Activated B cell treated with CpG ODN at 0.5 μM for 24 hours (primary cell): ENCODE results near the gene MANSC1. TPM values are rescaled to one million over a fixed set of nuclear protein-coding genes. Genes with fewer than 3 reads are reported as not detected.

ENCODE experiments used
- ATAC-seq: fragments of 200-7000 bp; cut with Tn5 transposase; one replicate; pipeline ENCODE4 v1.10.0; 2021; ENCODE audit warnings: low read depth, mild to moderate bottlenecking, moderate library complexity
- CTCF ChIA-PET: fragments of 350-600 bp; sonication (Branson Sonifier 250); formaldehyde crosslinking; loops from one replicate; lab custom pipeline; 2021; ENCODE audit warnings: antibody characterized with exemption; lab: Charles Lee
- POLR2A ChIA-PET: fragments of 350-600 bp; sonication (Branson Sonifier 250); formaldehyde crosslinking; loops from one replicate; lab custom pipeline; 2021; ENCODE audit warnings: antibody characterized with exemption; lab: Charles Lee
- DNase-seq: peaks from one replicate; pipeline ENCODE4 v3.0.0; 2022
- H3K27ac Mint-ChIP-seq: one replicate; pipeline ENCODE4 v1.8.0; 2020; ENCODE audit warnings: mixed read lengths
- H3K27me3 Mint-ChIP-seq: one replicate; pipeline ENCODE4 v1.8.0; 2021; ENCODE audit warnings: mixed read lengths
- H3K36me3 Mint-ChIP-seq: one replicate; pipeline ENCODE4 v1.8.0; 2021; ENCODE audit warnings: low read depth, mixed read lengths
- H3K4me1 Mint-ChIP-seq: one replicate; pipeline ENCODE4 v1.8.0; 2021; ENCODE audit warnings: mixed read lengths
- H3K4me3 Mint-ChIP-seq: one replicate; pipeline ENCODE4 v1.8.0; 2020; ENCODE audit warnings: mild to moderate bottlenecking, mixed read lengths
- H3K9me3 Mint-ChIP-seq: one replicate; pipeline ENCODE4 v1.8.0; 2020; ENCODE audit warnings: mixed read lengths
- intact Hi-C: fragments of 100-400 bp; cut with micrococcal nuclease; formaldehyde crosslinking; loops from one replicate; pipeline ENCODE4 v1.15.1; 2024
- total RNA-seq: library from RNA; stranded (reverse); gene quantifications from 2 replicates; pipeline ENCODE4 v1.2.3, GENCODE V29; 2022
- TF ChIP-seq, protein P1 (sequence below): fragments of 200-600 bp; IDR thresholded peaks from one replicate; pipeline ENCODE4 v1.8.0; 2022; ENCODE audit warnings: antibody characterized with exemption, mild to moderate bottlenecking

MANSC1 gene
- total RNA-seq, 1 donor from 2014 or later, result 0.86 TPM

GRCh38 chr12:12396694-12397093 lies 46.7 kb upstream of the MANSC1 start:
- peaks cover 24% of the 10 kb centered on the region for H3K36me3 Mint-ChIP-seq
- no peak overlapping the region for H3K4me3 Mint-ChIP-seq
- CTCF ChIA-PET, result no interaction called here
- POLR2A ChIA-PET, result no interaction called here
- no peaks in the 10 kb centered on the region for H3K27me3 Mint-ChIP-seq
- TF ChIP-seq, protein P1, sequence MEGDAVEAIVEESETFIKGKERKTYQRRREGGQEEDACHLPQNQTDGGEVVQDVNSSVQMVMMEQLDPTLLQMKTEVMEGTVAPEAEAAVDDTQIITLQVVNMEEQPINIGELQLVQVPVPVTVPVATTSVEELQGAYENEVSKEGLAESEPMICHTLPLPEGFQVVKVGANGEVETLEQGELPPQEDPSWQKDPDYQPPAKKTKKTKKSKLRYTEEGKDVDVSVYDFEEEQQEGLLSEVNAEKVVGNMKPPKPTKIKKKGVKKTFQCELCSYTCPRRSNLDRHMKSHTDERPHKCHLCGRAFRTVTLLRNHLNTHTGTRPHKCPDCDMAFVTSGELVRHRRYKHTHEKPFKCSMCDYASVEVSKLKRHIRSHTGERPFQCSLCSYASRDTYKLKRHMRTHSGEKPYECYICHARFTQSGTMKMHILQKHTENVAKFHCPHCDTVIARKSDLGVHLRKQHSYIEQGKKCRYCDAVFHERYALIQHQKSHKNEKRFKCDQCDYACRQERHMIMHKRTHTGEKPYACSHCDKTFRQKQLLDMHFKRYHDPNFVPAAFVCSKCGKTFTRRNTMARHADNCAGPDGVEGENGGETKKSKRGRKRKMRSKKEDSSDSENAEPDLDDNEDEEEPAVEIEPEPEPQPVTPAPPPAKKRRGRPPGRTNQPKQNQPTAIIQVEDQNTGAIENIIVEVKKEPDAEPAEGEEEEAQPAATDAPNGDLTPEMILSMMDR, result no peak
- DNase-seq (no peak), ATAC-seq (no peak)
- H3K9me3 Mint-ChIP-seq, result peaks cover 7% of the 10 kb centered on the region
- intact Hi-C loops, result no loop called here
- no peaks in the 10 kb centered on the region for H3K4me1 Mint-ChIP-seq
- no peak overlapping the region for H3K27ac Mint-ChIP-seq

DNA sequence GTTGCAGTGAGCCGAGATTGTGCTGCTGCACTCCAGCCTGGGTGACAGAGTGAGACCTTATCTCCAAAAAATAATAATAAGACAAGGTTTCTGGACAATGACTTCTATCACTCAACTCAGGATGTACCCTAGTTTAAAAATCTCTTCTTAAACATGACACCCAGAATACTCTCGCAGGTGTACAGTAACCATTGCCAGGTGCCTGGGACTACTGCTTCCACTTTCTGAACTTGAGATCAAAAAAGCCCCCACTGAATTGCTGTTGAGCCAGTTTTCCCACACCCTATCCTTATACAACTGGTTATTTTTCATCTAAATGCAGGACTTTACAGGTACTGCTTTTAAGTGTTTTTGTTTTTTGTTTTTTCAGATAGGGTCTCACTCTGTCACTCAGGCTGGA lies 43.1 kb upstream of the MANSC1 start:
- TF ChIP-seq, protein P1, result no peak
- Mint-ChIP-seq H3K27ac (no peak overlapping the region), H3K4me3 (no peak overlapping the region), H3K9me3 (no peaks in the 10 kb centered on the region), H3K27me3 (no peaks in the 10 kb centered on the region), H3K36me3 (peaks cover 21% of the 10 kb centered on the region), H3K4me1 (no peaks in the 10 kb centered on the region)
- DNase-seq (no peak), ATAC-seq (no peak)
- POLR2A ChIA-PET, result no interaction called here
- CTCF ChIA-PET, result no interaction called here
- intact Hi-C loops, result no loop called here

- Mint-ChIP-seq H3K4me3 (no peak overlapping the region), H3K27ac (no peak overlapping the region), H3K36me3 (peaks cover 21% of the 10 kb centered on the region), H3K27me3 (no peaks in the 10 kb centered on the region), H3K4me1 (no peaks in the 10 kb centered on the region), H3K9me3 (no peaks in the 10 kb centered on the region)
- POLR2A ChIA-PET, result no interaction called here
- ATAC-seq (no peak), DNase-seq (no peak)
- CTCF ChIA-PET, result no interaction called here
- intact Hi-C loops, result no loop called here
- TF ChIP-seq, protein P1, result no peak
Observed at GRCh38 chr12:12392413-12392812, 42.4 kb upstream of the MANSC1 start.

DNA sequence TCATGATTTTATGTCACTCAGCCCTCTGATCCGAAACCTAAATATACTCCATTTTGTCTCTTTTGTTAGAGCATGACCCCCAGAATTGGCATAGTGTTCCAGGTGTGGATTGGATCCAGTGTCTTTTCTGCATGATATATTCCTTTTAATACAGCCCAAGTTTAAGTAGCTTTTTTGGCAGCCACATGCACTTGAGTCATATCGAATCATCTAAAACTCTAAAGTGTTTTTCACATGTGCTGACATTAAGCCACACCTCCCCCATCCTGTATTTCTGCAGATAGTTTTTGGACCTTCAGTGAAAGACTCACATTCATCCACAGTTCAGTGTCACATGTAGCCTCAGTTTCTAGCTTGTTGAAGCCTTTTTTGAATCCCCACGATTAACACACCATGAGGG lies 37.5 kb upstream of the MANSC1 start:
- Mint-ChIP-seq H3K4me3 (no peak overlapping the region), H3K36me3 (peaks cover 39% of the 10 kb centered on the region), H3K9me3 (no peaks in the 10 kb centered on the region), H3K27me3 (no peaks in the 10 kb centered on the region), H3K4me1 (no peaks in the 10 kb centered on the region), H3K27ac (no peak overlapping the region)
- ChIA-PET POLR2A (no interaction called here), CTCF (no interaction called here)
- intact Hi-C loops, result no loop called here
- DNase-seq, result no peak
- no peak for ATAC-seq
- TF ChIP-seq, protein P1, result no peak

- ATAC-seq, result no peak
- Mint-ChIP-seq H3K4me1 (peaks cover 13% of the 10 kb centered on the region), H3K9me3 (no peaks in the 10 kb centered on the region), H3K27me3 (no peaks in the 10 kb centered on the region), H3K36me3 (peaks cover 39% of the 10 kb centered on the region), H3K27ac (no peak overlapping the region), H3K4me3 (no peak overlapping the region)
- no peak for DNase-seq
- ChIA-PET CTCF (interaction anchor here (1.5 to 2.0 kb wide), 2 partner anchors 8 to 352 kb away, joined by 4 to 5 read pairs; no protein-coding TSS in a partner anchor), POLR2A (no interaction called here)
- TF ChIP-seq, protein P1, result no peak
- intact Hi-C loops, result no loop called here
Observed at GRCh38 chr12:12384571-12385340, 34.7 kb upstream of the MANSC1 start.
